Bronchial epithelial cell (primary cell): ENCODE data around the gene TPRG1L. TPM values are rescaled to one million over a fixed set of nuclear protein-coding genes. Genes with fewer than 3 reads are reported as not detected.

Experiments used
- DNase-seq: peaks from one replicate; pipeline ENCODE4 v3.0.0-alpha.2; 2010; ENCODE audit warnings: low read depth
- FAIRE-seq: peaks from 2 replicates; lab custom pipeline; 2011; peaks lifted over from hg19 to GRCh38; lab: Jason Lieb, UNC
- H3K27me3 ChIP-seq: 2 replicates; pipeline ENCODE4 v1.5.1; 2011; ENCODE audit warnings: low read length; ENCODE audit not compliant: control insufficient read depth, insufficient read depth
- H3K36me3 ChIP-seq: 2 replicates; pipeline ENCODE4 v1.5.1; 2011; ENCODE audit warnings: low read length; ENCODE audit not compliant: control insufficient read depth, insufficient read depth
- H3K4me3 ChIP-seq: 2 replicates; pipeline ENCODE4 v1.5.1; 2011; ENCODE audit warnings: mild to moderate bottlenecking, low read depth, low read length, control low read depth
- total RNA-seq: library from RNA; depleted of rRNA; stranded (reverse); fragments of >200 nt; gene quantifications from 2 replicates; pipeline ENCODE4 v1.2.1, GENCODE V29; 2014
- TF ChIP-seq, protein P1 (sequence below): IDR thresholded peaks from 2 replicates; pipeline ENCODE4 v1.5.1; 2011; ENCODE audit warnings: mild to moderate bottlenecking, moderate library complexity, low read length, control low read depth, inconsistent platforms; ENCODE audit not compliant: insufficient read depth, severe bottlenecking

The TPRG1L gene
- total RNA-seq, 1 donor from 2014 or later: 33.4 TPM

DNA sequence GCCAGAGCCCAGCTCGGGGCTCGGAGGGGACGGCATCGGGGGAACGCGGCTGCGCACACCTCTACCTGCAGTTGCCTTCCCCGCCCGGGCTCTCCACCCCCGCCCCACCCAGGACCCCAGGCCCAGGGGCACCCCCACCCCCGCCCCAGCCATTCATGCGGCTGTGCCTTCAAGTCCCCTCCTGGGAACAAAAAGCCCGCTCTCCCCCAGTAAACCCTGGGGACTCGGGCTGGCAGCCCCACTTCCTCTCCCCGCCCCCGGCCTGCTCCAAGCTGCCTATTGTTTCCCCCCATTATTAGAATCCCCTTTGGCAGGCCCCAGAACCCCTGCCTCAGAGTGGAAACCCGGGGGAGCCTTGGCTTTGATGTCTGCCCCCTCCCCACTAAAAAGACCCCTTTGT, 31.5 kb upstream of the TPRG1L start:
- Histone ChIP-seq H3K4me3 (no peak overlapping the region), H3K36me3 (no peaks in the 10 kb centered on the region), H3K27me3 (peaks cover 2% of the 10 kb centered on the region)
- DNase-seq: no peak
- no peak for FAIRE-seq
- TF ChIP-seq, protein P1, sequence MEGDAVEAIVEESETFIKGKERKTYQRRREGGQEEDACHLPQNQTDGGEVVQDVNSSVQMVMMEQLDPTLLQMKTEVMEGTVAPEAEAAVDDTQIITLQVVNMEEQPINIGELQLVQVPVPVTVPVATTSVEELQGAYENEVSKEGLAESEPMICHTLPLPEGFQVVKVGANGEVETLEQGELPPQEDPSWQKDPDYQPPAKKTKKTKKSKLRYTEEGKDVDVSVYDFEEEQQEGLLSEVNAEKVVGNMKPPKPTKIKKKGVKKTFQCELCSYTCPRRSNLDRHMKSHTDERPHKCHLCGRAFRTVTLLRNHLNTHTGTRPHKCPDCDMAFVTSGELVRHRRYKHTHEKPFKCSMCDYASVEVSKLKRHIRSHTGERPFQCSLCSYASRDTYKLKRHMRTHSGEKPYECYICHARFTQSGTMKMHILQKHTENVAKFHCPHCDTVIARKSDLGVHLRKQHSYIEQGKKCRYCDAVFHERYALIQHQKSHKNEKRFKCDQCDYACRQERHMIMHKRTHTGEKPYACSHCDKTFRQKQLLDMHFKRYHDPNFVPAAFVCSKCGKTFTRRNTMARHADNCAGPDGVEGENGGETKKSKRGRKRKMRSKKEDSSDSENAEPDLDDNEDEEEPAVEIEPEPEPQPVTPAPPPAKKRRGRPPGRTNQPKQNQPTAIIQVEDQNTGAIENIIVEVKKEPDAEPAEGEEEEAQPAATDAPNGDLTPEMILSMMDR: no peak

DNA sequence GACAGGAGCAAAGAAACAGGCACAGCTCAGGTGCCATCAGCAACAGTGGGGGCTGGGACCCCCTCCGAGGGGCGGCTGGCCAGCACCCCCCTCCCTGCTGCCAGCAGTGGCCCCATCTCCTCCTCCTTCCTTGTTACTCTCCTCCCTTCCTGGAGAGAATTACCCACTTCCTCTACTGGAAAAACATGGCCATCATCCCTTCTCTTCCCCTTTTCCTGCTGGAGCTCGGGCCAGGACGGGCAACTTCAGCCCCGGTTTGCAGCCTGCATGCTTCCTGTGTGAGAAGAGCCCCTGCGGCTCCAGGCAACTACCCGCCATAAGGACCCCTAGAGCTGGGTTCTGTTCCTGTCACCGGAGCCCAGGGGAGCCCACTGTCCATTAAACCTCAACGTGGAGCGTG, 31.1 kb upstream of the TPRG1L start:
- Histone ChIP-seq H3K27me3 (peaks cover 2% of the 10 kb centered on the region), H3K4me3 (no peak overlapping the region), H3K36me3 (no peaks in the 10 kb centered on the region)
- TF ChIP-seq, protein P1: no peak
- no peak for FAIRE-seq
- DNase-seq: no peak

DNA sequence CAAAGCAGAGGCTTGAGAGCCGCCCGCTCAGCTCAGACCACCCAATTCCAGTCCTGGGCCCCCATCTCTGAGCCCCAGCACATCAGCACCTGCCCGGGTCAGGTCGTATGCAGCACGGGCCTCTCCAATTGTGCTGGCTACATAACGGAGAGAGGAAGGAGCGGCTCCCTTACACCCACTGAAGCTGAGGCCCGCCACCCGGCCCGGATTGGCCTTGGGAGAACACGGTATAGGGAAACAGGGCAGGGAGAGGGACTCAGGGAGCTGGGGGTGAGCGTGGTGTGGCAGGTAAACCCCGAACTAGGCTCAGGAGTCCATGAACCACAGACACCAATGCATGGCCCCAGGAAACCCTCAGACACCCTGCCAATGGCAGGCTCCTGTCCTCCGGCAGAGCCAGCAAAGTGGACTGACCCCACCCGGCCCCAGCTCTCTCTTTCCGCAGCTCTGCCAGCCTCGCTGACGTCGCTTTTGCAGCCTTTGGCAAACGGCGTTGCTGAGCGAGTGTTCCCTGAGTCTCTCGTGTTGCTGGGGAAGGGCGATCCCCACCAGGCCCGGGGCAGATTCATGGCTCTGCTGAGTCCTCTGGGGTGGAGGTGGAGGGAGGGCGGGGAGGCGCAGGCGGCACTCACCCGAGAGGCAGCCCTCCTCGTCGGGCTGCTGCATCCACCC, 30.0 kb upstream of the TPRG1L start:
- Histone ChIP-seq H3K27me3 (peaks cover 2% of the 10 kb centered on the region), H3K4me3 (no peak overlapping the region), H3K36me3 (no peaks in the 10 kb centered on the region)
- FAIRE-seq (no peak), DNase-seq (no peak)
- TF ChIP-seq, protein P1: no peak

DNA sequence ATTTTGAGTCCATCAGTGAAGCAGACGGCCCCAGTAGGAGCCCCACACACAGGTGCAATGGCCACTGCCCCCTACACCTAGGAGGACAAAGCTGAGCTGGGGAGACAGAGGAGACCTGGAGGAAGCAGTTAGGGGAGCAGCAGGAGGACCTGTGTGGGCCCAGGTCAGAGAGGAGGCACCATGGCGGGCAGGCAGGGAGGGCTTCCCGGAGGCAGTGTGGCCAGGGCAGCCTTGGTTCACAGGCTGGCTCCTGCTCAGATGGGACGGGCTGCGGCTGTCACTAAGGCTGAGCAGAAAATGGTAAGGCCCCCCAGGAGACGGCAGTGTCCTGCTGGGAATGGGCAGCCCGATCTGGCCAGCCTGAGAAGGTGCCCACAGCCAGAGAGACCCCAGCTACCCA, 28.9 kb upstream of the TPRG1L start:
- H3K4me3 ChIP-seq: no peak overlapping the region
- TF ChIP-seq, protein P1: no peak
- FAIRE-seq (no peak), DNase-seq (no peak)
- H3K27me3 ChIP-seq: peaks cover 4% of the 10 kb centered on the region
- no peaks in the 10 kb centered on the region for H3K36me3 ChIP-seq

DNA sequence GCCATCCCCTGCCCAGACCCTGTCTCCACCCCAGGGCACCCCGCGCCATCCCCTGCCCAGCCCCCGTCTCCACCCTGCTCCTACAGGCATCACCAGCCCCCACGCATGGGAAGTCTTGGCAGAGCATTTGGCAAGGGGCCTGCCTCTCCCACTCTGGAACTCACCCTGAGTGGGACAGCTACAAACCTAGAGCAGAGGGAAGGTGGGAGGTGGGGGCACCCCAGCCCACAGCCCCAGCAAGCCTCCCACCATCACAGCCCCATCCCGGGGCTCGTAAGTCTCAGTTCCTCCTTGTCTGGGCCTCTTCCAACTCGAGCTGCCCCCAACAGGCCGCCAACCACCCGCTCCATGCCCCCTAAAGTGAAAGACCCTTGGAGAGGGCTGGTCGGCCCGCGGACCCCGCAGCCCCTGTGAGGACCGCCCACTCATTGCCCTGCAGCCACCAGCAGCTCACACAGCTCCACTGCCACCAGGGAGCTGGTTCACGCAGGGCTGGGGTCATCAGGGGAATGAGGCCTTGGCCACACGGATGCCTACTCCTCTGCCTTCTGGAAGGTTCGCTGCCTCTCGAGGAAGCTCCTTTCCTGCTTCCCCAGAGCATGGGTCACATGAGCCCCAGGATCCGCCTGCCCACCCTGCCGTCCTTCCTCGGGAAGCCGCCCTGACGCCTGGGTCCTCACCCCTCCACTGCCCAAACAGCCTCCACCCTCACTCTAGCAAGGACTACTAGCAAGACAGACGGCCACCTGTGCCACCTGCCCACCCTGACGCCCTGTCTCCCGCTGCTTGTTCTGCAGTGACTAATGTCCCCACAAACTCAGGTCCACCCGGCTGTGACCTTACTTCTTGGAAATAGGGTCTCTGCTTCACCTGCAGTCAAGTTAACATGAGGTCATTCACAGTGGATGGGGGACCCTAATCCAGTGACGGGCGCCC, 27.9 kb upstream of the TPRG1L start:
- TF ChIP-seq, protein P1: no peak
- H3K4me3 ChIP-seq: no peak overlapping the region
- FAIRE-seq (no peak), DNase-seq (no peak)
- H3K36me3 ChIP-seq: no peaks in the 10 kb centered on the region
- H3K27me3 ChIP-seq: peaks cover 4% of the 10 kb centered on the region
